ENCODE measurements around the gene POMGNT2. TPM values are rescaled to one million over a fixed set of nuclear protein-coding genes. Genes with fewer than 3 reads are reported as not detected.

Gene POMGNT2
- total and polyA plus RNA-seq, 2 of the 8 experiments (the other 6 are each of a cell fraction or from before 2014, with no cell fraction given), result 13.6 to 35.7 TPM

DNA sequence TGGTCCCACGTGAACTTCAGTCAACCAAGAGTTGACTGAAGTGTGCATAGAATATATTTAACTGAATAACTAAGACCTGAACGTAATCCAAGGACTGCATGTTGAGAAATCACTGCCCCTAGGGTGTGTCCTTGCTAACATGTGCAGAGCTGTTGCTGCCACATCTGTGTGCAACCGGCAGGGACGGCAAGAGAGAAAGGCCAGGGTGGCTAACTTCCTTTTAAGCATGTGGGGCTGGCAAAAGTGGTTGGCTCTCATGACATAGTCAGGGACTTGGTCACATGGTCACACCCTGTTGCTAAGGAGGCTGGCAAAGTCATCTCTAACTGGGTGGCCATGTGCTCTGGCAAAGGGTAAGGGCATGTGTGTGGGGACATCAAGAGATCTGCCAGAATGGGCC, 74.4 kb downstream of the POMGNT2 start (continued):
- no peak for TF ChIP-seq FOSL1 (IDR thresholded peaks at IDR 0.05; ENCODE audit: insufficient read depth, low read depth, low read length)
